SK-N-SH (cell line): Measurements from ENCODE around the gene COL4A2. TPM values are rescaled to one million over a fixed set of nuclear protein-coding genes. Genes with fewer than 3 reads are reported as not detected.
"Not testable (repeated sequence)": the region's sequence is repeated elsewhere in the genome, so short reads cannot be mapped to it uniquely, and the experiment has no call there.

Experiments used
- CTCF ChIA-PET: fragments of 300-600, 350-600 bp; formaldehyde crosslinking; extraction: SDS; loops from one replicate; lab custom pipeline; 2021; lab: Yijun Ruan, JAX
- POLR2A ChIA-PET: fragments of 350-600 bp; sonication (Branson Sonifier 250); formaldehyde crosslinking; extraction: SDS; loops from one replicate; lab custom pipeline; 2020; ENCODE audit warnings: antibody characterized with exemption, inconsistent platforms; lab: Yijun Ruan, JAX
- DNase-seq: peaks from one replicate; pipeline ENCODE4 v3.0.0; 2012
- H2AFZ ChIP-seq: fragments of 200-600 bp; sonication (generic); 2 replicates; pipeline ENCODE4 v1.8.1; 2016; ENCODE audit warnings: antibody characterized with exemption, mild to moderate bottlenecking, low read depth
- H3F3A ChIP-seq: fragments of 200-600 bp; sonication (generic); replicated peaks from 2 replicates; pipeline ENCODE3; 2016; ENCODE audit warnings: antibody characterized with exemption, mild to moderate bottlenecking; ENCODE audit not compliant: insufficient read depth
- H3K27ac ChIP-seq, 2 experiments: fragments of 200-500 bp in 1 of 2; fragments of 200-600 bp in 1 of 2; sonication (Bioruptor generic) in 1 of 2; sonication (generic), shearing (Covaris generic) in 1 of 2; 2 replicates each; pipeline versions ENCODE4 v1.5.1 to v1.6.1; 2014 to 2016; ENCODE audit warnings: low read depth in 2 of 2, inconsistent platforms in 1 of 2, low read length in 1 of 2, mild to moderate bottlenecking in 1 of 2, mixed read lengths in 1 of 2
- H3K27me3 ChIP-seq: fragments of 200-600 bp; sonication (generic), shearing (Covaris generic); 2 replicates; pipeline ENCODE4 v1.6.1; 2016; ENCODE audit warnings: mixed run types; ENCODE audit not compliant: insufficient read depth
- H3K36me3 ChIP-seq, 2 experiments: fragments of 200-500 bp in 1 of 2; fragments of 200-600 bp in 1 of 2; sonication (Bioruptor generic) in 1 of 2; sonication (generic) in 1 of 2; replicated peaks in 1 of 2; 2 replicates each; pipeline versions ENCODE3 to v1.5.1; 2014 to 2016; ENCODE audit warnings: low read length in 1 of 2, mild to moderate bottlenecking in 1 of 2; ENCODE audit not compliant: insufficient read depth in 2 of 2, control insufficient read depth in 1 of 2
- H3K4me1 ChIP-seq, 2 experiments: fragments of 200-500 bp in 1 of 2; fragments of 200-600 bp in 1 of 2; sonication (Bioruptor generic) in 1 of 2; sonication (generic), shearing (Covaris generic) in 1 of 2; 2 replicates each; pipeline versions ENCODE4 v1.5.1 to v1.6.1; 2014 to 2016; ENCODE audit warnings: low read depth in 1 of 2, low read length in 1 of 2, mixed run types in 1 of 2; ENCODE audit not compliant: insufficient read depth in 2 of 2, control insufficient read depth in 1 of 2
- H3K4me2 ChIP-seq: fragments of 200-600 bp; sonication (generic), shearing (Covaris generic); 2 replicates; pipeline ENCODE4 v1.6.1; 2017; ENCODE audit warnings: mixed run types
- H3K4me3 ChIP-seq, 2 experiments: fragments of 200-500 bp in 1 of 2; fragments of 200-600 bp in 1 of 2; sonication (Bioruptor generic) in 1 of 2; sonication (generic), shearing (Covaris generic) in 1 of 2; 2 replicates each; pipeline versions ENCODE4 v1.5.1 to v1.8.1; 2014 to 2016; ENCODE audit warnings: low read depth in 2 of 2, inconsistent platforms in 1 of 2, low read length in 1 of 2, mild to moderate bottlenecking in 1 of 2, mixed read lengths in 1 of 2, moderate library complexity in 1 of 2
- H3K79me2 ChIP-seq: fragments of 200-600 bp; sonication (generic); 2 replicates; pipeline ENCODE4 v1.8.1; 2017; ENCODE audit warnings: mild to moderate bottlenecking; ENCODE audit not compliant: insufficient read depth
- H3K9ac ChIP-seq: fragments of 200-600 bp; sonication (generic); 2 replicates; pipeline ENCODE4 v1.6.1; 2017; ENCODE audit warnings: mixed run types
- H3K9me2 ChIP-seq: fragments of 200-600 bp; sonication (generic); 2 replicates; pipeline ENCODE4 v1.6.1; 2017; ENCODE audit warnings: mixed run types
- H3K9me3 ChIP-seq: fragments of 200-600 bp; sonication (generic); 2 replicates; pipeline ENCODE4 v1.6.1; 2017; ENCODE audit warnings: mixed run types, mild to moderate bottlenecking, moderate library complexity
- H4K20me1 ChIP-seq: fragments of 200-600 bp; sonication (generic); 2 replicates; pipeline ENCODE4 v1.6.1; 2017; ENCODE audit warnings: mild to moderate bottlenecking, mixed run types; ENCODE audit not compliant: insufficient read depth
- ELF1 ChIP-seq: IDR thresholded peaks from 2 replicates; pipeline ENCODE4 v1.4.0; 2012
- FOSL2 ChIP-seq: IDR thresholded peaks from 2 replicates; pipeline ENCODE4 v1.4.0; 2012; ENCODE audit warnings: low read depth, mild to moderate bottlenecking, moderate library complexity, borderline replicate concordance
- FOXM1 ChIP-seq: IDR thresholded peaks from 2 replicates; pipeline ENCODE4 v1.4.0; 2012; ENCODE audit warnings: low read depth, mild to moderate bottlenecking
- MAX ChIP-seq: IDR thresholded peaks from 2 replicates; pipeline ENCODE4 v1.4.0; 2012; ENCODE audit warnings: low read depth
- NRF1 ChIP-seq: IDR thresholded peaks from 2 replicates; pipeline ENCODE4 v1.6.1; 2012; ENCODE audit warnings: low read depth, mild to moderate bottlenecking, low read length
- PBX3 ChIP-seq: IDR thresholded peaks from 2 replicates; pipeline ENCODE4; 2012
- RCOR1 ChIP-seq: fragments of 150-350 bp; IDR thresholded peaks from 2 replicates; pipeline ENCODE4 v1.6.1; 2017; ENCODE audit warnings: antibody characterized with exemption, low read length
- SIN3A ChIP-seq: IDR thresholded peaks from 2 replicates; pipeline ENCODE4 v1.6.1; 2012; ENCODE audit warnings: low read depth, mild to moderate bottlenecking, low read length, moderate library complexity, borderline replicate concordance
- SMC3 ChIP-seq: IDR thresholded peaks from 2 replicates; pipeline ENCODE4 v1.6.1; 2012; ENCODE audit warnings: low read depth, low read length, improper control_type of control experiment
- USF1 ChIP-seq: IDR thresholded peaks from 2 replicates; pipeline ENCODE4 v1.4.0; 2012; ENCODE audit warnings: low read depth, borderline replicate concordance
- ZBTB33 ChIP-seq: IDR thresholded peaks from 2 replicates; pipeline ENCODE4 v1.4.0; 2012; ENCODE audit warnings: low read depth, borderline replicate concordance
- WGBS: methylation state at CpG from one replicate; pipeline ENCODE4 v1.1.6; 2017; ENCODE audit warnings: low lambda C conversion rate; 5-methylcytosine and 5-hydroxymethylcytosine counted together
- polyA plus RNA-seq, 3 experiments: library from polyadenylated mRNA; depleted of rRNA; stranded (reverse); fragments of >200 nt; gene quantifications; 2 replicates each; pipeline ENCODE4 v1.2.3, GENCODE V29; 2012

The COL4A2 gene
- polyA plus RNA-seq, 1 of the 3 experiments (the other 2 are of a cell fraction), result 137 TPM

- Histone ChIP-seq H3K4me3 (no peak overlapping the region), H3K36me3 (peaks cover 0 to 19% of the 10 kb centered on the region in 2 experiments), H3K27ac (peak overlapping the region in 1 of 2 experiments; percentile 94; a peak in 1 of 4 replicates), H3F3A (peaks cover 59% of the 10 kb centered on the region), H3K79me2 (peaks cover 58% of the 10 kb centered on the region), H4K20me1 (no peaks in the 10 kb centered on the region), H3K9ac (no peak overlapping the region), H3K27me3 (no peaks in the 10 kb centered on the region), H3K4me1 (peaks cover 25 to 42% of the 10 kb centered on the region in 2 experiments), H3K9me2 (no peaks in the 10 kb centered on the region), H2AFZ (no peak overlapping the region), H3K4me2 (no peak overlapping the region), H3K9me3 (no peaks in the 10 kb centered on the region)
- ChIA-PET POLR2A (no interaction called here), CTCF (no interaction called here)
- no peak for DNase-seq
- 98% methylated on average over 13 of the region's 13 CpGs for WGBS
- TF ChIP-seq RCOR1 (no peak), SIN3A (no peak), FOXM1 (no peak), NRF1 (no peak), ELF1 (no peak), FOSL2 (no peak), MAX (no peak), USF1 (no peak), ZBTB33 (no peak), SMC3 (no peak), PBX3 (no peak)
Measured at GRCh38 chr13:110394371-110394841, 87.3 kb downstream of the COL4A2 start.

- DNase-seq, H3K9me2 ChIP-seq, H3K9ac ChIP-seq, H3K4me2 ChIP-seq, H2AFZ ChIP-seq, H4K20me1 ChIP-seq, H3K36me3 ChIP-seq, H3K27me3 ChIP-seq, POLR2A ChIA-PET, CTCF ChIA-PET, H3K4me3 ChIP-seq, H3K9me3 ChIP-seq: not testable (repeated sequence)
- Histone ChIP-seq H3F3A (peaks cover 65% of the 10 kb centered on the region), H3K79me2 (peaks cover 56% of the 10 kb centered on the region), H3K27ac (peak overlapping the region in 1 of 2 experiments; percentile 94; a peak in 2 of 4 replicates), H3K4me1 (peaks cover 25 to 53% of the 10 kb centered on the region in 2 experiments)
- 97% methylated on average over 14 of the region's 14 CpGs for WGBS
Measured at GRCh38 chr13:110395616-110396015, 88.5 kb downstream of the COL4A2 start.
